A673 (cell line): Measurements from ENCODE around the gene TMEM207.

Source experiments
- CTCF ChIP-seq: fragments of 300-800, 200-600 bp; sonication (generic); conservative IDR thresholded peaks from 2 replicates; pipeline ENCODE4 v1.5.1; 2017; ENCODE audit warnings: low read depth, mild to moderate bottlenecking, antibody characterized with exemption, low read length, moderate library complexity, mixed read lengths
- EZH2 ChIP-seq: fragments of 200-600 bp; sonication (generic); IDR thresholded peaks from 2 replicates; pipeline ENCODE4 v1.6.1; 2017; ENCODE audit warnings: borderline replicate concordance, low read depth, mild to moderate bottlenecking, mixed read lengths, antibody characterized with exemption, low read length; ENCODE audit not compliant: poor library complexity, severe bottlenecking

- TF ChIP-seq CTCF (no peak), EZH2 (no peak)
Observed at GRCh38 chr3:190397889-190398288, 51.8 kb downstream of the TMEM207 start.
